Colon (tissue), 2 donors: ENCODE measurements around the gene SLC22A23.

ENCODE experiments used
- FAIRE-seq: peaks from 2 replicates; lab custom pipeline; 2012; peaks lifted over from hg19 to GRCh38; lab: Jason Lieb, UNC
- donor health status: control.
- donor health status: control.

The SLC22A23 gene

DNA sequence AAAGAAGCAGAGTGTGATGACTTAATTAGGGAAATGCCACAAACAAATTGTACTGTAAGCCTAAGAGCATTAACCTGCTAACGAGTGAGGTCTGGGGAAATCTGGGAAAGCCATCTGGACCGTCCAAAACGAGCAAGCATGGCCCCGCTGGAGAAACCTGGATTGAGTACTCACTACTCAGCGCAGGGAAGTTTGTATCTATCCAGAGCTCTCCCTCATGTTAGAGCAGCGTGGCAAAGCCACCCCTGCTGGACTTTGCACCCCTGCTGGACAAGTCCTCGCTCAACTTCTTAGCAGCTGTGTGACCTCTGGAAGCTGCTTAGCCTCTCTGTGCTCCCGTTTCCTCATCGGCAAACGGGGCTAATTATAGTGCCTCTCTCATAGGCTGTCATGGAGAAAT lies 160.8 kb downstream of the SLC22A23 start:
- FAIRE-seq = no peak

DNA sequence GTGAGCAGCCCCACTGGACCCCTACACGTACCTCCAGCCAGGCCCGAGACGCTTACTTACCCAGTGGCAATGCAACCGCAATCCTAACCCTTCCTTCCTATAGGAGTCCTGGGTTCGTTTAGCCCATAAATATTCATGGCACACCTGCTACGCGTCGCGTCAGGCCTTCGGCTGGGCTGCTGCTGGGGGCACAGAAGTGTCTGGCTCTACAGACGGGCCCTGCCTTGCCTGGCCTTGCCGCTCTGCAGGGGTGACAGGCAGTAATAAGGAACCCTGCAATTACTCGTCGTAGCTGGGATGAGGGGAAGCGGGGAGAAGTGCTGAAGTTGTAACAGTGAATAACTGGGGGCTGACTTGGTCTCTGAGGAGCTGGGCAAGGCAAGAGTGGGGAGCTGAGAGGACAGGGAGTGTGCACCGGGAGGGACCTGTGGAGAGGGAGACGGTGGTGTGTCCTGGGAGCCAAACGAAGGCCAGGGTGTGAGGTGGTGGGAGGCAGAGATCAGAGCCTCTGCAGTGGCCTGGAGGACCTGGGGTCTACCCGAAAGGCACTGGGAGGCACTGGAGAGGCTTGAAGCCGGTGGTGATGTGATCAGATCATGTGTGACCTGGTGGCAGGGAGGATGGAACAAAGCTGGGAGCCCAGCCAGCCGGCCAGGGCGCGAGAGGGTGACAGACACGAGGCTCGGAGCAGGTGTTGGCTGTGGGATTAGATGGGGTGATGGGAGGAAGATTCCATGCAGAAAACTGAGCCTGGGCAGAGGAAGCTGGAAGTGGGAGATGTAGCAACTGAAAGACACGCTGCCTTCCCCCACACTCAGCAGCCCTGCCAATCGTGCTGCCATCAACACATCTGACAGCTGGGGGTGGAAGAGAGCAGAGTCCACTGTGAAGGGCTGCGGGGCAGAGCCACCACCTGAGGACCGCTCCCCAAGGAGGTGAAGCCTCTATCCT lies 161.7 kb downstream of the SLC22A23 start:
- FAIRE-seq = no peak

GRCh38 chr6:3294396-3294795 lies 162.5 kb downstream of the SLC22A23 start:
- FAIRE-seq = no peak

DNA sequence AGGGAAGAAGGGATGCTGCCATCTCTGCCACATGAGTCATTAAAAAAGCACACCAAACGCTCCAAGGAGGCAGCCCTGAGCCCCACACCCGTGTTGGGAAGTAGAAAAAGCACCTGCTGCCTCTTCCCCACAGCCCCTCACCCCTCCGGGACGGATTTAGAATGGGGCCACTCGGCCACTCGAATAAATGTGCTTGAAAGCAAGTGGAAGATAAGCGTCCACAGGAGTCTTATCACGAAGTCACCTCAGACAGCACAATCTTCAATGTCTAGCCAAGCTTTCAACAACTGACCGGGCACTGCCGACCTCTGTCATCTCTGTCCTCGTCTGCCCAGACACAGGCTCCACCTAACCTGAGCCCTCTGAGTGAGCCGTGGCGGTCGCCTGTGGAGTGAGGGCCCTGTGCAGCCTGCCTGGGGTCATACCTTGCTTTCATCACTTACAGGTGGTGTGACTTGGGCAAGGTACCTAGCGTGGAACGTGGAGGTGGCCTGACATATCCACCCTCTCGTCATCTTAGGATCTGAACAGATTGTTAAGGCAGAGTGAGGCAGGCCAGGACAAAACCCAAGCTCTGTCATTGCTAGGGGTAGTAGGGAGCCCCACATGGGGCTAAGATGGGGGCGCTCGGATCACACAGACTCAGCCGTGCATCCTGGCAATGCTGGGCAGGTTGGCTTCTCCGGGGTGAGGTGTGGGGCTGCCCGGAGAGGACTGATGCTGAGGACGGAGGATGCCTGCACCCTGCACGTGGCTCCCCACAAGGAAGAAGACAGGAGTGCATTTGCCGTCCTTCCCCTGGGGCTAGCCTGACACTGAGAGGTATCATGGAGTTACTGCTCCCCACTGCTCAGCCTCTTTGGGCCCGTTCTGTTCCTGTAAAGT lies 163.3 kb downstream of the SLC22A23 start:
- no peak for FAIRE-seq

DNA sequence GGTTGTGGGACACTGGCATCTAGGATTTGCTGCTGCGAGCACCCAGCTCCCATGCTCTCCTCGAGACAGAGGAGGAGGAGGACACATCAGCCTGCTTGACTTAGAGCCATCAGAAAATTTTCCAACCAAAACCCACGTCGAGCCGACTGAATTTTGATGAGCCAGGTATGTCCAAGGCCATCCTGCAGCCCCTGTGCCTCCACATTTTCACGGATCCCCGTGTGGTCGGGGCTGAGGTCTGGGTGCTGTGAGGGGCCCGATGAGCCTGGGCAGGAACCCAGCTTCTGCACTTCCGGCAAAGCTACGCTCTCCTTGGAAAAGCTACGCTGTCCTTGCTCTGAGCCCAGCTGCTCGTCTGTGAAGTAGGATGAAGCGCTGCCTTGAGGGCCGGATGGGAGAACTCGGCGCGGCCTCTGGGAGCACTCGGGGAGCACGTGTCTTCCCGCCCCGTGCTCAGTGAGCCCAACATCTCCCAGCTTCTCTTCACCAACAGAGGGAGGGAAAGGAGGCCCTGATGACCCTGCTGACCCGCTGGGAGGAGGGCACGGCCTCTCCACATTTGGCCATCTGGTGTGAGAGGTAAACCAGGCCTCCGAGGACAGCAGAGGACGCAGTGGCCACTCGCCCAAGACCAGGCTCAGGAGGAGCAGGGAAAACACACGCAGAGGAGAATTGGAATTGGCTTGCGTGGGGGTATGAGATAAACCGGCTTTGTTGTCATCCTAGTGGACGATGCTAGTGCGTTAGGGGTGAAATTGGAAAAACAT lies 164.2 kb downstream of the SLC22A23 start:
- FAIRE-seq = no peak

GRCh38 chr6:3291987-3292386 lies 164.9 kb downstream of the SLC22A23 start:
- no peak for FAIRE-seq

DNA sequence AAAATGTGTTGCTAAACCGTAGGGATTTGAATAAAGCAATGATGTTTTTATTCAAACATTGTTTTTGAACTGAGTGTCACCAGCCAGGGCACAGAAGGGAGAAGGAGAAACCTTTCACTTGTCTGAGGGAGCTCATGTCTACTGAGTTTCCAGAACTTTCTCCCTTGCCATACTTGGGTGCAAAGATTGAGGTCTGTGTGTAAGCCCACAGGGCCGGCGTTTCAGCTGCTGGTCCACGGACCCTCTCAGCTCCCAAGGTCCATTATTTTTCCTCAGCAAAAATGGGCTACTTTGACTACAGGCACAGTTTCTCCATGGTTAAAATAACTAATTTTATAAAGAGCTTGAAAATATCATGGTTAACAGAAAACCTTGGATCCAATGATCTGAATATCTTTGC lies 165.5 kb downstream of the SLC22A23 start:
- FAIRE-seq = no peak

- no peak for FAIRE-seq
Observed at GRCh38 chr6:3290931-3291211, 166.0 kb downstream of the SLC22A23 start.

DNA sequence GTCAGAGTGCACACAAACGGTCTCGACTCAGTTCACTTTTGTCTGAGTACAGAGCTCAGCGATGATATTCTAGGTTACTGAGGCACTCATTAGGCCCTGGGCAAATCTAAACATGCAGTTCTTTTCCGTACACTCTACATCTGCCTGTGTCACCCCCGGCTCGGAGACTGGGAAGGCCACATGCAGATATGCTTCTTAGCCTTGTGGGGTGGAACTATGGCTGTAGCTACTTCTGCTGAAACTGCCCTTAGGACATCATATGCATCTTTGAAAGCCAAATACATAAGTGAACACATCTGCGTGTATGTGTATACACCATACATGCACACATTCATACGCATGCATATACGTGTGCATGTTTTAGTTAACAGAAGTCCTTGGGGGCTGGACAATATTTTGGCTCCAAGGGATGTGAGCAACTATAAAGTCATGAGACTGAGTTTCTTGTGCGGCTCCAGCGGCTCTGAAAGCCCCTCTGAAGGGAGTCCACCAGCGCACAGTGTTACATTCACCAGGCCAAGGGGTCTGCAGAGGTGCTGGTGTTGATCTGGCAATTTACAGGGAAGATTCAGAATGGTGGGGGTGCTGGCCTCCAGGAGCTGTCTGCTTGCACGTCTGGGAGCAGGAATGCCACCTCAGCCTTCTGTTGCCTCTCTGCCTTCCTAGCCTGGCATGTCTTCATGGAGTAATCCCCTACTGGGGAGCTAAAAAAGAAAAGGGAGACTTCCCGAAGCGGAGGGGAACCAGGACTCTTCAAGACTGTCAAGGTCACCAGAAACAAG lies 166.5 kb downstream of the SLC22A23 start:
- no peak for FAIRE-seq

- FAIRE-seq = no peak
Observed at GRCh38 chr6:3289664-3290055, 167.2 kb downstream of the SLC22A23 start.

DNA sequence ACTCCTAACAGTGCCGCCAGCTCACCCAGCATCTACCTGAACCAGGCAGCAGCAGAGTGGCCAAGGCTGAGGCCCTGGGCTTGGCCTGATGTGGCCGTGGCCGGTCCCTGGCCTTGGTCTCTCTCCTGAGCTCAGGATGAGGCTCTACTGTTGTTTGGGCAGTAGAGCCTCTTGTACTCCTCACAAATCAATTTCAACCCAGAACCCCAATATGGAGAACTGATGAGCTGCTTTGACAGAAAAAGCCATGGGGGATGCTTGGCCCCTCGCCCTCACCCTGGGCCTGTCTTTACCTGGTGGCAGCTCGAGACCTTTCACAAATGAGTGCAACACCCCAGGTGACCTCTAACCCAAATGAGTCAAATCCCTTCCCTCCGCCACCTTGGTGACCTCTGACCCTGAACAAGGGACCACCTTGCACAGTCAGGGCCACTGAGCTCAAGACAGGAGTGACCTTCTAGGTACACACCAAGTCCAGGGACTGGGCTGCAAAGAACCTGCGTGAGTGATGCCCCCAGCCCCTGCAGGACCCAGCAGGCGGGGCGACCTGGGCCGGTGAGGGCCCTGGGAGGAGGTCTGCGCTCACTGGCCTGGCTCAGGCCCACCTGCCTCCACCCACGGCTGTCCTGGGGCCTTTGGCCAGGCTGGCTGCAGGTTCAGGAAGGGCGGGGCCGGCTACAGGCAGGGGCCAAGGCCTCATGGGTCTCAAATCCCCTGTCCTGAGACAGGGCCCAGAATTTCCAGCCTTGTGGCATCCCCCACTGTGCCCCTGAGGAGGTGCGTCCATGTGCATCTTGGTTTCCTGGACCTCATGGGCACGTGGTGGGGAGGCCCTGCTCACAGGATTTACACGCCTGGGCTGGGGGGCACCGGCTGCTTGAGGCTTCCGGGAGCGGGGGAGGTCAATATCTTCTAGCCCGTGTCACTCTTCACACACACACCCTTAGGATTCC lies 167.9 kb downstream of the SLC22A23 start:
- FAIRE-seq = no peak

DNA sequence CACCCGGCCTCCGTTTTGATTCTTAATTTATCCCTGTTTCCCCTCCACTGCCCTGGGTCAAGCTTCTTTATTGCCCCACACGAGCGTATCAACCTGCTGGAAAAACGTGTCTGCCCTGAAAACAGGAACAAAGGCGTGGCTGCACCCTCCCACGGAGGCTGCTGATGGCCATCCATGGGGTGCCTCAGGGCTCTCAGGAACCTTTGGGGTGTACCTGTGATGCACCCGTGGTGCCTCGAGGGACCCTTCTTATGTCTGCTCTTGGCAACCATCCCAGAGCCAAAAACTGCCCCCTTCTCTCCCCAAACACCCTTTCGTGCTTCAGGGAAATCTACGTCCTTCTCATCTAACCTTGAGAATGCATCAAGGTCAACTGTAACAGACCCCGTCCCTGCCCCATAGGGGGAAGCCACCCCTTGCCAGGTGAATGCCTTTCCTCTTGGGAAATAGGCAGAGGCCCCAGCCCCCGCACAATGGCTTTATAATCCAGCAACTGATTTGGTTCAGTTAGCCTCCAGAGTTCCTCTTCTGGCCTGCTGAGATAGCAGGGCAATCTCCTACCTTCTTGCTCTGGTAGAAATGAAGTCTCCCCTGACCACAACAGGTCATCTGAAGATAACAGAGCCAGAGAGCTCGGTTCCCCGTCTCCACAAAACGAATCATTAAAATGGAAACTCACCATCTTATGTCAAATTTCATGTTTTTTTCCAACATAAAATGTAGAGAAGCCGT lies 168.7 kb downstream of the SLC22A23 start:
- no peak for FAIRE-seq

GRCh38 chr6:3287308-3287707 lies 169.5 kb downstream of the SLC22A23 start:
- no peak for FAIRE-seq

DNA sequence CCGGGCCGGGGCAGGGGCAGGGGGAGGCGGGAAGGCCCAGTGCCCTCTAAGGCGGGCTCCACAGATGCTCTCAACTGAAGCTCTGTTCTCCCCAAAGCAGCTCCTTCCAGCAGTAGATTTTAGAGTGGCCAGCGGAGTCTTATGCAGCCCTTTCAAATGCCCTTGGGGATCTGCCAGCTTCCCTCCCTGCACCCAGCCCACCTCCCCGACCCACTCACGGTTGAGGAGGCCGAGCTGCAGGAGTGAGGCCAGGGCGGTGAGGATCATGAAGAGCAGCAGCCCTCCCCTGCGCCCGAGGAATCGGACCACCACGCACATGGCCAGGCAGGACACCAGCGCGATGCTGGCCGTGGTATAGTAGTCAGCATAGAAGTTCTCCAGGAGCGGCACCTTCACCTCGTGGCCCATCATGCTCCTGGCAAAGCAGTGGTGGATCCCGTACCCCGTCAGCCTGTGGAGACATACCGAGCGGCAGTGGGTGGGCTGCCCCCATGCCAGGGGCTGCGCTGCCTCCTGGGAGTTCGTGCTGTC lies 170.1 kb downstream of the SLC22A23 start:
- FAIRE-seq = no peak

GRCh38 chr6:3285732-3286131 lies 171.1 kb downstream of the SLC22A23 start:
- no peak for FAIRE-seq

- FAIRE-seq = no peak
Observed at GRCh38 chr6:3285049-3285639, 171.7 kb downstream of the SLC22A23 start.

GRCh38 chr6:3284436-3284876 lies 172.4 kb downstream of the SLC22A23 start:
- FAIRE-seq = no peak

GRCh38 chr6:3283641-3284435 lies 173.0 kb downstream of the SLC22A23 start:
- FAIRE-seq = no peak
